ENCODE results near the gene KRTAP19-5.
"Not testable (repeated sequence)": the region's sequence is repeated elsewhere in the genome, so short reads cannot be mapped to it uniquely, and the experiment has no call there.

The KRTAP19-5 gene

DNA sequence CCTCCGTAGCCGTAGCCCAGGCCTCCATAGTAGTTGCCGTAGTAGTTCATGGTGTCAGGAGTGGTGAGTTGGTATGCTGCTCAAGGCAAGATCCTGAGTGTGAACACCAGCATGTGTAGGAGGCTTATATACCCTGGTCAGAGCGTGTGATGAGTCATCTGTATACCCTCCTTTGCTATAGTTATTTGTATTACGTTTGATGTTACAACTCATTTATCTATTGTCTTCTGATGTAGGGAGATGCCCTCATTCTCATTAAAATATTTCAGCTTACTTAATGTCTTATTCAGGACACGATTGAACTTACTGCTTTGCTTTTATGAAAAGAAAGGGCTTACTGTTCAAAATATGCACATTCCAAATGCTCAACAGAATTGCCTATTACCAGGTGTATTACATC, at the start of gene KRTAP19-5:
KRTAP19-5 (minus strand) TSS at position 101 of the 400 bp plus-strand sequence; CDS start at position 50, 51 bp downstream.
- no peak within 1 kb of the TSS for H3K4me3 ChIP-seq (replicated peaks; ENCODE audit: low read depth, low read length)
- no peak for DNase-seq (ENCODE audit: extremely low read depth, low read depth)
- TF ChIP-seq, protein P1, sequence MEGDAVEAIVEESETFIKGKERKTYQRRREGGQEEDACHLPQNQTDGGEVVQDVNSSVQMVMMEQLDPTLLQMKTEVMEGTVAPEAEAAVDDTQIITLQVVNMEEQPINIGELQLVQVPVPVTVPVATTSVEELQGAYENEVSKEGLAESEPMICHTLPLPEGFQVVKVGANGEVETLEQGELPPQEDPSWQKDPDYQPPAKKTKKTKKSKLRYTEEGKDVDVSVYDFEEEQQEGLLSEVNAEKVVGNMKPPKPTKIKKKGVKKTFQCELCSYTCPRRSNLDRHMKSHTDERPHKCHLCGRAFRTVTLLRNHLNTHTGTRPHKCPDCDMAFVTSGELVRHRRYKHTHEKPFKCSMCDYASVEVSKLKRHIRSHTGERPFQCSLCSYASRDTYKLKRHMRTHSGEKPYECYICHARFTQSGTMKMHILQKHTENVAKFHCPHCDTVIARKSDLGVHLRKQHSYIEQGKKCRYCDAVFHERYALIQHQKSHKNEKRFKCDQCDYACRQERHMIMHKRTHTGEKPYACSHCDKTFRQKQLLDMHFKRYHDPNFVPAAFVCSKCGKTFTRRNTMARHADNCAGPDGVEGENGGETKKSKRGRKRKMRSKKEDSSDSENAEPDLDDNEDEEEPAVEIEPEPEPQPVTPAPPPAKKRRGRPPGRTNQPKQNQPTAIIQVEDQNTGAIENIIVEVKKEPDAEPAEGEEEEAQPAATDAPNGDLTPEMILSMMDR (IDR thresholded peaks at IDR 0.05; ENCODE audit: low read depth, low read length, missing control alignments): no peak

DNA sequence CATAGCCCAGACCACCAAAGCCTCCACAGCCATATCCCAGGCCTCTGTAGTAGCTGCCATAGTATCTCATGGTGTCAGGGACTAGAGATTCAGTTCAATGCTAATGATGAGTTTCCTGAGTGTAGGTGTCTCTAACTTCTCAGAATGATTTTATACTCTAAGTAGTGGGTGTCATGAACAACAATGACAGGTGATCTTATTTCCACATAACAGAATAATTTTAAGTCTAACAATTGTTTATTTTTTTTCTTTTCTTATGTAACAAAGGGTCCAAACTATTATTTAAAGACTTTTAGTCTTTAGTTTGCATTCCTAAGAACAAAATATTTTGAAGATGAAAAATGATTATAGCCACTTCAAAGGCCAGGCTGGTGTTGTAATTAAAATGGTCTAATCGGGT, 39.8 kb upstream of the KRTAP19-5 start, which contains the start of gene KRTAP19-6:
KRTAP19-6 (minus strand) TSS at position 101 of the 400 bp plus-strand sequence; CDS start at position 70, 31 bp downstream.
- no peak within 1 kb of the TSS for H3K4me3 ChIP-seq (replicated peaks; ENCODE audit: low read depth, low read length)
- no peak for DNase-seq (ENCODE audit: extremely low read depth, low read depth)
- TF ChIP-seq, protein P1 (IDR thresholded peaks at IDR 0.05; ENCODE audit: low read depth, low read length, missing control alignments): no peak

DNA sequence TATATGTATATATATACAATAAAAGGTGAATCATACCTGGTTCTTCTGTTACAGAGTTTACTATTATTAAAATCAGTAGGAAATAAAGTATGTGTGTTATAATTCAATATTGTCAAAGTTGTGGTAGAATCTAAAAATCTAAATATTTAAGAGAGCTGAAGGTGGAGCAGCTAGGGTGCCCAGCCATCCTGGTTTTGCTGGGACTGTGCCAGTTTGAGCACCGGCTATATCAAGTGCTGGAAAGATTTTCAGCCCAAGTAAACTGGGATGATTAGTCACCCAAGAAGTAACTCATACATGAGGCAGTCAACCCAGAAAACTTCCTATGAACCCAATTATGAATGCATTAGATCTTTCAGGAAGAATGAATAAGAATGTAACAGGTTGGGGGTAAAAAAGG, 16.9 kb upstream of the KRTAP19-5 start:
- no peak overlapping the region for H3K4me3 ChIP-seq (replicated peaks; ENCODE audit: low read depth, low read length)
- DNase-seq (ENCODE audit: extremely low read depth, low read depth): no peak
- TF ChIP-seq, protein P1 (IDR thresholded peaks at IDR 0.05; ENCODE audit: low read depth, low read length, missing control alignments): no peak

DNA sequence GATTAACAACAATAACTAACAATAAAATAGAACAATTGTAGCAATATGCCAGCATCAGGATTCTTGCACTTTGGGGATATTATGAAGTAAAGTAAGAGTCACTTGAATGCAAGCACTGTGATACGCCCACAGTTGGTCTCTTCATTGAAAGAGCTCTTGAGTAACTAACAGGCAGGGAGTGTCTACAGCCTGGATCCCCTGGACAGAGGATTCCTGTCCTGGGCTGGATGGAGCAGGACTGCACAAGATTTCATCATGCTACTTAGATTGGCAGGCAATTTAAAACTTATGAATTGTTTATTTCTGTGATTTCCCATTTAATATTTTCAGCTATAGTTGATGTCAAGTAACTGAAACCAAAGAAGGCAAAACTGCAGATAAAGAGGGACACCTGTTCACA, 13.7 kb upstream of the KRTAP19-5 start:
- DNase-seq (ENCODE audit: extremely low read depth, low read depth): no peak
- TF ChIP-seq, protein P1 (IDR thresholded peaks at IDR 0.05; ENCODE audit: low read depth, low read length, missing control alignments): no peak
- H3K4me3 ChIP-seq (replicated peaks; ENCODE audit: low read depth, low read length): no peak overlapping the region

DNA sequence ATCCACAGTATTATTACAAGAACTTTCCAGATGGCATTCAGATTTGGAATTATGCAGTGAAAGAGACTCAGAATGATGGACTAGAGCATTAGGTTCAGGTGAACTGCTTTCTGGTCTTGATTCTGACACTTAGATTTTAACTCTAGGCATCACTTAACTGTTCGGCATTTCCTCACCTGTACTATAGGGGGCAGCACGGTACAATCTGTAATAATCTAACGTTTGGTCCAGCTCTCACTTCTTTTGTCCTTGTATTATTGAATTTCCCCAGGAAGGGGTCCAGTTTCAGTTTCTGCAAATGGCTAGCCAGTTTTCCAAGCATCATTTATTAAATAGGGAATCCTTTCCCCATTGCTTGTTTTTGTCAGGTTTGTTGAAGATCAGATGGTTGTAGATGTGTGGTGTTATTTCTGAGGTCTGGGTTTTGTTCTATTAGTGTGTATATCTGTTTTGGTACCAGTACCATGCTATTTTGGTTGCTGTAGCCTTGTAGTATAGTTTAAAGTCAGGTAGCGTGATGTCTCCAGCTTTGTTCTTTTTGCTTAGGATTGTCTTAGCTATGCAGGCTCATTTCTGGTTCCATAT, 3.8 kb upstream of the KRTAP19-5 start:
- TF ChIP-seq, protein P1 (IDR thresholded peaks at IDR 0.05; ENCODE audit: low read depth, low read length, missing control alignments): peak; percentile 7
- DNase-seq (ENCODE audit: extremely low read depth, low read depth); H3K4me3 ChIP-seq (replicated peaks; ENCODE audit: low read depth, low read length): not testable (repeated sequence)

DNA sequence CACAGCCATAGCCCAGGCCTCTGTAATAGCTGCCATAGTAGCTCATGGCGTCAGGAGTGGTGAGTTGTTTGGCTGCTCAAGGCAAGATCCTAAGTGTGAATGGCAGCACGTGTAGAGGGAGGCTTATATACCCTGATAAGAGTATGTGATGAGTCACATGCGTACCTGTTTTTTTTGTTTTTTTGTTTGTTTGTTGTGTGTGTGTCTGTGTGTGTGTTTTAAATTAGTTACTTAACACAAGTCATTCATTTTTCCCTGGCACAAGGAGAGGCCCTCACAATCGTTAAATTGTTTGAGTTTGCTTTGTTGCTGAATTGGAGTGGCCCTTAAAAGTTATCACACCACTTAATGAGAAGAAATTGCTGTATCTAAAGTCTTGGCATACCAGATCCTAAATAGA, 4.9 kb downstream of the KRTAP19-5 start, which contains the start of gene KRTAP19-4:
KRTAP19-4 (minus strand) TSS at position 101 of the 400 bp plus-strand sequence; CDS start at position 46, 55 bp downstream.
- DNase-seq (ENCODE audit: extremely low read depth, low read depth): no peak
- TF ChIP-seq, protein P1 (IDR thresholded peaks at IDR 0.05; ENCODE audit: low read depth, low read length, missing control alignments): no peak
- no peak within 1 kb of the TSS for H3K4me3 ChIP-seq (replicated peaks; ENCODE audit: low read depth, low read length)
